OCI-LY1 (cell line): ENCODE measurements around the gene ZNF688.

Source experiments
- H2AFZ ChIP-seq: fragments of 200-600 bp; sonication (generic), shearing (Covaris generic); 2 replicates; pipeline ENCODE4 v1.6.0; 2014; ENCODE audit warnings: antibody characterized with exemption, mild to moderate bottlenecking, low read length
- H3F3A ChIP-seq: fragments of 200-600 bp; sonication (generic), shearing (Covaris generic); 2 replicates; pipeline ENCODE4 v1.6.0; 2014; ENCODE audit warnings: mild to moderate bottlenecking, antibody characterized with exemption, low read length, moderate library complexity; ENCODE audit not compliant: insufficient read depth
- H3K27ac ChIP-seq: fragments of 200-600 bp; sonication (generic); 2 replicates; pipeline ENCODE4 v1.5.1; 2014; ENCODE audit warnings: low read length, mixed run types, mild to moderate bottlenecking, low read depth; ENCODE audit not compliant: poor library complexity, severe bottlenecking
- H3K27me3 ChIP-seq: fragments of 200-600 bp; sonication (generic); 2 replicates; pipeline ENCODE4 v1.6.0; 2014; ENCODE audit warnings: antibody characterized with exemption, mild to moderate bottlenecking, low read length, moderate library complexity; ENCODE audit not compliant: insufficient read depth
- H3K36me3 ChIP-seq: fragments of 200-600 bp; sonication (generic); 2 replicates; pipeline ENCODE4 v1.6.1; 2014; ENCODE audit warnings: mild to moderate bottlenecking, antibody characterized with exemption, low read length, moderate library complexity, mixed read lengths; ENCODE audit not compliant: insufficient read depth
- H3K4me1 ChIP-seq: fragments of 200-600 bp; sonication (generic); 2 replicates; pipeline ENCODE4 v1.5.1; 2014; ENCODE audit warnings: mild to moderate bottlenecking, low read length, moderate library complexity; ENCODE audit not compliant: insufficient read depth, severe bottlenecking
- H3K4me2 ChIP-seq: fragments of 200-600 bp; sonication (generic), shearing (Covaris generic); 2 replicates; pipeline ENCODE4 v1.6.1; 2014; ENCODE audit warnings: low read length
- H3K4me3 ChIP-seq: fragments of 200-600 bp; sonication (generic); 2 replicates; pipeline ENCODE4 v1.5.1; 2014; ENCODE audit warnings: low read length, low read depth, mild to moderate bottlenecking, mixed read lengths; ENCODE audit not compliant: poor library complexity, severe bottlenecking
- H3K79me2 ChIP-seq: fragments of 200-600 bp; shearing (Covaris generic); 2 replicates; pipeline ENCODE4 v1.6.1; 2016; ENCODE audit warnings: mixed run types, low read length, mixed read lengths; ENCODE audit not compliant: insufficient read depth
- H3K9ac ChIP-seq: fragments of 200-600 bp; sonication (generic), shearing (Covaris generic); 2 replicates; pipeline ENCODE4 v1.6.1; 2014; ENCODE audit warnings: mild to moderate bottlenecking, low read length, mixed read lengths
- H3K9me2 ChIP-seq: fragments of 200-600 bp; sonication (generic), shearing (Covaris generic); 2 replicates; pipeline ENCODE4 v1.6.1; 2014; ENCODE audit warnings: low read depth, mild to moderate bottlenecking, low read length, mixed read lengths
- H3K9me3 ChIP-seq: fragments of 200-600 bp; shearing (Covaris generic); 2 replicates; pipeline ENCODE4 v1.6.1; 2014; ENCODE audit warnings: low read length, mixed read lengths
- H4K20me1 ChIP-seq: fragments of 200-600 bp; sonication (generic), shearing (Covaris generic); 2 replicates; pipeline ENCODE4 v1.6.0; 2016; ENCODE audit warnings: mild to moderate bottlenecking, low read length; ENCODE audit not compliant: insufficient read depth
- EZH2 ChIP-seq: fragments of 200-600 bp; sonication (generic), shearing (Covaris generic); IDR thresholded peaks from 2 replicates; pipeline ENCODE4 v1.8.0; 2017; ENCODE audit warnings: borderline replicate concordance, mixed run types, mild to moderate bottlenecking, antibody characterized with exemption, low read length, moderate library complexity, mixed read lengths
- TF ChIP-seq, protein P1 (sequence below): fragments of 200-600 bp; sonication (generic), shearing (Covaris generic); IDR thresholded peaks from 2 replicates; pipeline ENCODE4 v1.5.1; 2017; ENCODE audit warnings: mild to moderate bottlenecking, antibody characterized with exemption, low read length, moderate library complexity, mixed read lengths

The ZNF688 gene

DNA sequence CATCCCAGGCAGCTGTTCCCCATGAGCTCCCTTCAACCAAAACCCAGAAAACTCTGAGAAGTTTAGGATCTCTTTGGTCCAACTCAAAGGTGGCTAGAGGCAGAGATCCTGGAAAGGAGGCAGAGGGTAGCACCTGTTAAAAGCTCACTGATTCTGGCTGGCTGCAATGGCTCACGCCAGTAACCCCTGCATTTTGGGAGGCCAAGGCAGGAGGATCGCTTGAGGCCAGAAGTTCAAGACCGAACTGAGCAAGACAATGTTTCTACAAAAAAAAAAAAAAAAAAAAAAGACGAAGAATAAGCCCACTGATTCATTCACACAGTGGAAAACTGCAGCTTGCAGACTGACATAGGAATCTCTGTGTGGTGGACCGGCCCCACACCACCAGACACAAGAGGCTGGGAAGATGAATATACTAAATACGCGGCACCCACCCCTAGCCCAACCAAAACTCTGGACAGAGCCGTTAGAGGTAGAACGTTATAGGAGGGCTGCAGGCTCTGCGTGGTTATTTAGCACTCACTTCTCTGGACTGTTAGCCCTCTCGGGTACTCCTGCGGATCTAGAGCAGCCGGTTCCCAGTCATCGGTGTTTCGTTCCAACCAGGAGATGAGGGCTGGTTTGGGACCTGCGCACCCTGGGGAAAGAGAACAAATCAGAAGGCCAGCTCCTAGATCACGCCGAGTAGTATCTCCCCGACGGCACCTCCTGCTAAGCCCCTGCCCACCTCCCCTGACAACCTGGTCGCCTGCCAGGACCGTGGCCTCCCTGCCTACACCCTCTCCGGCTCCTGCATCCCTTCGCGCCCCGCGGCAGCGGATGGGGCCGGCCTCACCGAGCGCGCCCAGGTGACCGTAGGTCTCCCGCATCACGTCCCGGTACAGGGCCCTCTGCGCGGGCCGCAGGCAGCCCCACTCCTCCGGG, 37.8 kb upstream of the ZNF688 start:
- H3K27ac ChIP-seq: peak overlapping the region; percentile 39
- H3K9me2 ChIP-seq: no peaks in the 10 kb centered on the region
- H2AFZ ChIP-seq: no peak overlapping the region
- peaks cover 29% of the 10 kb centered on the region for H3K4me1 ChIP-seq
- H3K9ac ChIP-seq: peak overlapping the region; percentile 96
- peak overlapping the region; percentile 78 for H3K4me2 ChIP-seq
- no peaks in the 10 kb centered on the region for H3K27me3 ChIP-seq
- no peaks in the 10 kb centered on the region for H3K9me3 ChIP-seq
- TF ChIP-seq, protein P1, sequence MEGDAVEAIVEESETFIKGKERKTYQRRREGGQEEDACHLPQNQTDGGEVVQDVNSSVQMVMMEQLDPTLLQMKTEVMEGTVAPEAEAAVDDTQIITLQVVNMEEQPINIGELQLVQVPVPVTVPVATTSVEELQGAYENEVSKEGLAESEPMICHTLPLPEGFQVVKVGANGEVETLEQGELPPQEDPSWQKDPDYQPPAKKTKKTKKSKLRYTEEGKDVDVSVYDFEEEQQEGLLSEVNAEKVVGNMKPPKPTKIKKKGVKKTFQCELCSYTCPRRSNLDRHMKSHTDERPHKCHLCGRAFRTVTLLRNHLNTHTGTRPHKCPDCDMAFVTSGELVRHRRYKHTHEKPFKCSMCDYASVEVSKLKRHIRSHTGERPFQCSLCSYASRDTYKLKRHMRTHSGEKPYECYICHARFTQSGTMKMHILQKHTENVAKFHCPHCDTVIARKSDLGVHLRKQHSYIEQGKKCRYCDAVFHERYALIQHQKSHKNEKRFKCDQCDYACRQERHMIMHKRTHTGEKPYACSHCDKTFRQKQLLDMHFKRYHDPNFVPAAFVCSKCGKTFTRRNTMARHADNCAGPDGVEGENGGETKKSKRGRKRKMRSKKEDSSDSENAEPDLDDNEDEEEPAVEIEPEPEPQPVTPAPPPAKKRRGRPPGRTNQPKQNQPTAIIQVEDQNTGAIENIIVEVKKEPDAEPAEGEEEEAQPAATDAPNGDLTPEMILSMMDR: no peak
- no peak for TF ChIP-seq EZH2
- no peaks in the 10 kb centered on the region for H4K20me1 ChIP-seq
- H3K79me2 ChIP-seq: no peaks in the 10 kb centered on the region
- H3K4me3 ChIP-seq: peak overlapping the region; percentile 84
- H3F3A ChIP-seq: peaks cover 5% of the 10 kb centered on the region; the same call in 1 of the 2 replicates
- peaks cover 37% of the 10 kb centered on the region for H3K36me3 ChIP-seq

DNA sequence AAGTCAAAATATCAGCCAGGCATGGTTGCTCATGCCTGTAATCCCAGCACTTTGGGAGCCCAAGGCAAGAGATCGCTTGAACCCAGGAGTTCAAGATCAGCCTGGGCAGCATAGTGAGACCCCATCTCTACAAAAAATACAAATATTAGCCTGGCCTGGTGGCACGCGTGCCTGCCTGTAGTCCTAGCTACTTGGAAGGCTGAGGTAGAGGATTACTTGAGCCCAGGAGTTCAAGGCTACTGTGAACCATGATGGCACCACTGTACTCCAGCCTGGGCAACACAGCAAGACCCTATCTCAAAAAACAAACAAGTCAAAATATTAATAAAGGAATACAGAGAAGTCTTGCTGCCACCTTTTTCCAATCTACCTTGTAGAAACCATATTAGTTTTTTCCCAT, 34.5 kb upstream of the ZNF688 start:
- no peak overlapping the region for H2AFZ ChIP-seq
- no peaks in the 10 kb centered on the region for H3K27me3 ChIP-seq
- H3K4me3 ChIP-seq: no peak overlapping the region
- no peak for TF ChIP-seq EZH2
- TF ChIP-seq, protein P1: no peak
- H3K79me2 ChIP-seq: no peaks in the 10 kb centered on the region
- H3K9me2 ChIP-seq: no peaks in the 10 kb centered on the region
- H3K4me2 ChIP-seq: no peak overlapping the region
- H4K20me1 ChIP-seq: no peaks in the 10 kb centered on the region
- H3K36me3 ChIP-seq: peaks cover 48% of the 10 kb centered on the region
- H3K27ac ChIP-seq: no peak overlapping the region
- no peaks in the 10 kb centered on the region for H3F3A ChIP-seq
- H3K4me1 ChIP-seq: peaks cover 15% of the 10 kb centered on the region
- H3K9me3 ChIP-seq: no peaks in the 10 kb centered on the region
- H3K9ac ChIP-seq: no peak overlapping the region

DNA sequence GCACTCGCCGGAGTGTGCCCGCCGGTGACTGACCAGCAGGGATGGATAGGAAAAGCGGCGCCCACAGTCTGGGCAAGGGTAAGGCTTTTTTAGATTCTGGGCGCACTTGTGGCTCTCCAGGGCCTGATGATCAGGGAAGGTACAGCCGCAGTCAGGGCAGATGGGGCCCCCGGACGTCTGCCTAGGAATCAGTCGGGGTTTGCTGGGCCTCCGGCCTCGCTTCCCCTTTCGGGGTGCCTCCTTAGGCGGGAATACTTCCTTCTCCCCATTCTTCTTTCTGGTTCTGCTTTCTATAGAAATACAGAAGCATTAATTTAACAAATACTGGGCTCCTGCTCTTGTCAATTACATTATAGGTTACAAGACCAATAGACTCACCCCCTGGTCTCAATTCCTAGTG, 33.6 kb upstream of the ZNF688 start:
- Histone ChIP-seq H3K27me3 (no peaks in the 10 kb centered on the region), H3F3A (no peaks in the 10 kb centered on the region), H4K20me1 (no peaks in the 10 kb centered on the region), H3K27ac (no peak overlapping the region), H2AFZ (no peak overlapping the region), H3K9me2 (no peaks in the 10 kb centered on the region), H3K79me2 (no peaks in the 10 kb centered on the region), H3K4me1 (peaks cover 13% of the 10 kb centered on the region), H3K4me3 (no peak overlapping the region), H3K9ac (no peak overlapping the region), H3K36me3 (peaks cover 48% of the 10 kb centered on the region), H3K9me3 (no peaks in the 10 kb centered on the region), H3K4me2 (no peak overlapping the region)
- TF ChIP-seq, protein P1: no peak
- TF ChIP-seq EZH2: no peak
